Nephron progenitor cell (in vitro differentiated cells): Measurements from ENCODE around the gene MAST4.

ENCODE experiments used
- DNase-seq: peaks from one replicate; pipeline ENCODE4 v3.0.0; 2021
- H3K27ac Mint-ChIP-seq: 2 replicates; pipeline ENCODE4 v1.8.0; 2021; ENCODE audit warnings: mild to moderate bottlenecking, moderate library complexity, mixed read lengths
- H3K27me3 Mint-ChIP-seq: 2 replicates; pipeline ENCODE4 v1.8.0; 2021; ENCODE audit warnings: mild to moderate bottlenecking, low read depth, mixed read lengths; ENCODE audit not compliant: poor library complexity
- H3K36me3 Mint-ChIP-seq: 2 replicates; pipeline ENCODE4 v1.8.0; 2021; ENCODE audit warnings: low read depth, mixed read lengths
- H3K4me1 Mint-ChIP-seq: 2 replicates; pipeline ENCODE4 v1.8.0; 2021; ENCODE audit warnings: mixed read lengths
- H3K4me3 Mint-ChIP-seq: 2 replicates; pipeline ENCODE4 v1.8.0; 2021; ENCODE audit warnings: mild to moderate bottlenecking, moderate library complexity, mixed read lengths
- H3K9me3 Mint-ChIP-seq: 2 replicates; pipeline ENCODE4 v1.8.0; 2021; ENCODE audit warnings: mild to moderate bottlenecking, moderate library complexity, mixed read lengths
- CTCF ChIP-seq: fragments of 200-600 bp; sonication (generic); IDR thresholded peaks from 2 replicates; pipeline ENCODE4 v1.5.0; 2021; ENCODE audit warnings: antibody characterized with exemption

Gene MAST4

GRCh38 chr5:66737096-66737495 lies 140.9 kb downstream of the MAST4 start:
- no peak for TF ChIP-seq CTCF
- Mint-ChIP-seq H3K27ac (no peak overlapping the region), H3K27me3 (peaks cover 5% of the 10 kb centered on the region), H3K4me1 (peaks cover 8% of the 10 kb centered on the region), H3K36me3 (no peaks in the 10 kb centered on the region), H3K4me3 (no peak overlapping the region), H3K9me3 (no peaks in the 10 kb centered on the region)
- no peak for DNase-seq

- no peak overlapping the region for H3K4me3 Mint-ChIP-seq
- peaks cover 8% of the 10 kb centered on the region for H3K4me1 Mint-ChIP-seq
- no peak overlapping the region for H3K27ac Mint-ChIP-seq
- H3K36me3 Mint-ChIP-seq, result no peaks in the 10 kb centered on the region
- no peak for DNase-seq
- TF ChIP-seq CTCF, result no peak
- no peaks in the 10 kb centered on the region for H3K9me3 Mint-ChIP-seq
- peaks cover 5% of the 10 kb centered on the region for H3K27me3 Mint-ChIP-seq
These were observed 141.9 kb downstream of the MAST4 start for GRCh38 chr5:66738136-66738535.

- Mint-ChIP-seq H3K27ac (no peak overlapping the region), H3K36me3 (no peaks in the 10 kb centered on the region), H3K4me1 (peaks cover 8% of the 10 kb centered on the region), H3K27me3 (peaks cover 5% of the 10 kb centered on the region), H3K9me3 (no peaks in the 10 kb centered on the region), H3K4me3 (no peak overlapping the region)
- no peak for TF ChIP-seq CTCF
- DNase-seq, result no peak
These were observed 142.8 kb downstream of the MAST4 start for GRCh38 chr5:66739021-66739420.

- Mint-ChIP-seq H3K27ac (peak overlapping the region; percentile 18), H3K36me3 (no peaks in the 10 kb centered on the region), H3K9me3 (peaks cover 5% of the 10 kb centered on the region), H3K4me3 (no peak overlapping the region), H3K4me1 (peaks cover 8% of the 10 kb centered on the region), H3K27me3 (peaks cover 5% of the 10 kb centered on the region)
- no peak for DNase-seq
- no peak for TF ChIP-seq CTCF
These were observed 143.8 kb downstream of the MAST4 start for GRCh38 chr5:66739951-66740350.

DNA sequence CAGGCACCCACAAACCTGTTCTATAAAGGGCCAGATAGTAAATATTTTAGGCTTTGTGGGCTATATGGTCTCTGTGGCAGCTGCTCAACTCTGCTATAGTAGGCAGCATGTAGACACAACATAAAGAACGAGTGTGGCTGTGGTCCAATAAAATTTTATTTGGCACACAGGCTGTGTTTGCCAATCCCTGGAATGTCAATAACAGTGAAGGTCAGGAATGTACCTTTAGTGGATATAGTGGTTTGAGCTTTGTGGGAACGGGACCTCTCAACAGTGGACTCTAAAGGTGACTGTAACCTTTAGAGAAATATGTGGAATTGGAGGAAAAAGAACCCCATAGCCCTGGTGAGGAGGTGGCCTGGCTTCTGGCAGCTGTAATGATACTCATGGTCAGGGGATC lies 145.2 kb downstream of the MAST4 start:
- Mint-ChIP-seq H3K36me3 (no peaks in the 10 kb centered on the region), H3K27ac (no peak overlapping the region), H3K4me1 (peaks cover 8% of the 10 kb centered on the region), H3K27me3 (no peaks in the 10 kb centered on the region), H3K9me3 (peaks cover 5% of the 10 kb centered on the region), H3K4me3 (no peak overlapping the region)
- TF ChIP-seq CTCF, result no peak
- DNase-seq, result no peak

DNA sequence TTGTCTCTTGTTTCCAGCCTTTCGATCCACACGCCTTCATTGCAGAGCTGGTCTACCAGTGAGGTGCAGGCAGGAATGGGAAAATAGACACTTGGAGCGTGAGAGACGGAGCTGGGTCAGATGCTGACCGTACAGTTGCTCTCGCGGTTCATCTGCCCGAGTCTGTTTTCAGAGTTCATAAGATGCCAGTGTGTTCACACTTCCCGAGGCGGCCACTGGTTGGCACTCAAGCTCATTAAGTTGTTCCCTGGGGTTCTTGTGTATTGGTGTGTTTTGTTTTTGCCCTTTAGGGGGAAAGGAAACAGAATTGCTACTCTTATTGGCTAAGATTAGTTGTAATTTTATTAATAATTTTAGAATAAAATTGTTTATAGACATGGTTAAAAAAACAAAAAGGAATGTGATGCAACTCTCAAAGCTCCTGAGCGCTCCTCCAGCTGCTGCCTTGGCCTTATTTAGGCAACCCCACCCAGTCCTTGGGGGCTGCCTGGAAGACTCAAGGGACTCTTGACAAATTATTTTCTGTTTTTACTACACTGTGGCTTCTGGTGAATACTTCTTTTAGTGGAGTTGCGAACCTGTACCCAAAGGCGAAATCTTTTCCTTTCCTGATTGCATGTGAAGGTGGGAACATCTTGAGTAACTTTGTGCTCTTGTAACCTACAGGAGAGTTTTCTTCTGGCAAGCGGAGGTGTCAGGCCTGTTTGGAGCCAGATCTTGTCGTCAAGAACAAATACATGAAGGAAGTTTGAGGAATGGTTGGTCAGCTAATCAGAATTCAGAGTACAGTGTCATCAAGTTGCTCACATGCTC lies 146.1 kb downstream of the MAST4 start:
- Mint-ChIP-seq H3K36me3 (no peaks in the 10 kb centered on the region), H3K27me3 (no peaks in the 10 kb centered on the region), H3K4me3 (no peak overlapping the region), H3K9me3 (peaks cover 5% of the 10 kb centered on the region), H3K4me1 (peaks cover 8% of the 10 kb centered on the region), H3K27ac (no peak overlapping the region)
- TF ChIP-seq CTCF, result peak; percentile 11
- no peak for DNase-seq
